ENCODE measurements around the gene UCK2.

DNA sequence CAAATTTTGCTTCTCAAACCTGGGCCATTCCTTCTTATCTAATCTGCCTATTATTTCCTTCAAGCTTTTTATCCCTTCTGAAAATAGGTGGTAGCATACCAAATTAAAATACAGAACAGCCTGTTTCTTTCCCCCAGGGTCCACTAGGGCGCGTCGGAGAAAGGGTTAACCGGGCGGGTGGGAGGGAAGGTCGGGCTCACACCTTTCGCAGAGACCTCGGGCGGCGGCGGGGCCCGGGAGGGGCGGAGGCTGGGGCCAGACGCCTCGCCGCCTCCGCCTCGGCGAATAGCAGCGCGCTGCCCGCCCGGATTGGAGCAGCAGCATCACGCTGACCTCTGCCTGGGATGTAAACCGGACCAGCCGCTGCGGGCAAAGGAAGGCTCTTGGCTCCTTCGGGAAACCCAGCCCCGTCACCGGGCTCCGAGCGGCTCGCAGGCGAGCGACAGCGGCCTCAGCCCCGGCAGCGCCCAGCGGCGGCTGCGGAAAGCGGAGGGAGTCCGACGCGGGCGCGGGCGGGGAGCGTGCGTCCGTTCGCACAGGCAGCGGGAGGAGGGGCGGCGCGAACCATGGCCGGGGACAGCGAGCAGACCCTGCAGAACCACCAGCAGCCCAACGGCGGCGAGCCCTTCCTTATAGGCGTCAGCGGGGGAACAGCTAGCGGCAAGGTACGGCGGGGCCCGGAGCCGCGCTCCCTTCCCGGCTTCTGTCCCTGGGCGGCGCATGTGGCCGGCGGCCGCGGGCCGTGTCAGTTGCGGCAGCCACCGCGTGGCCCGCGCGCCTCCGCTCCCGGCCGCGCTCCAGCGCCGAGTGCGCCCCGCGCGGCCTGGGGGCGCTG, at the start of gene UCK2:
- TF ChIP-seq, protein P1, sequence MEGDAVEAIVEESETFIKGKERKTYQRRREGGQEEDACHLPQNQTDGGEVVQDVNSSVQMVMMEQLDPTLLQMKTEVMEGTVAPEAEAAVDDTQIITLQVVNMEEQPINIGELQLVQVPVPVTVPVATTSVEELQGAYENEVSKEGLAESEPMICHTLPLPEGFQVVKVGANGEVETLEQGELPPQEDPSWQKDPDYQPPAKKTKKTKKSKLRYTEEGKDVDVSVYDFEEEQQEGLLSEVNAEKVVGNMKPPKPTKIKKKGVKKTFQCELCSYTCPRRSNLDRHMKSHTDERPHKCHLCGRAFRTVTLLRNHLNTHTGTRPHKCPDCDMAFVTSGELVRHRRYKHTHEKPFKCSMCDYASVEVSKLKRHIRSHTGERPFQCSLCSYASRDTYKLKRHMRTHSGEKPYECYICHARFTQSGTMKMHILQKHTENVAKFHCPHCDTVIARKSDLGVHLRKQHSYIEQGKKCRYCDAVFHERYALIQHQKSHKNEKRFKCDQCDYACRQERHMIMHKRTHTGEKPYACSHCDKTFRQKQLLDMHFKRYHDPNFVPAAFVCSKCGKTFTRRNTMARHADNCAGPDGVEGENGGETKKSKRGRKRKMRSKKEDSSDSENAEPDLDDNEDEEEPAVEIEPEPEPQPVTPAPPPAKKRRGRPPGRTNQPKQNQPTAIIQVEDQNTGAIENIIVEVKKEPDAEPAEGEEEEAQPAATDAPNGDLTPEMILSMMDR (conservative IDR thresholded peaks at IDR 0.05) = no peak; the same call in 1 of the 2 replicates
- TF ChIP-seq EZH2 (IDR thresholded peaks at IDR 0.05; ENCODE audit: low read depth) = no peak

All from PC-9 (cell line).